GM12892 (cell line): ENCODE results near the gene CASP3. TPM values are rescaled to one million over a fixed set of nuclear protein-coding genes. Genes with fewer than 3 reads are reported as not detected.
A peak's percentile ranks its signal among the peaks of the same experiment; 100 is the strongest.

Experiments
- DNase-seq: peaks from one replicate; pipeline ENCODE4 v3.0.0; 2011; ENCODE audit not compliant: insufficient read length
- FAIRE-seq: peaks from 2 replicates; lab custom pipeline; 2011; peaks lifted over from hg19 to GRCh38; lab: Jason Lieb, UNC
- POLR2A ChIP-seq: IDR thresholded peaks from 2 replicates; pipeline ENCODE4 v1.6.1; 2011; ENCODE audit warnings: low read depth, low read length, control low read depth
- POLR2AphosphoS5 ChIP-seq: IDR thresholded peaks from 2 replicates; pipeline ENCODE4 v1.6.1; 2011; ENCODE audit warnings: low read depth, low read length, control low read depth
- TAF1 ChIP-seq: IDR thresholded peaks from 2 replicates; pipeline ENCODE4 v1.6.1; 2011; ENCODE audit warnings: low read depth, mild to moderate bottlenecking, control low read depth, low read length, borderline replicate concordance
- polyA plus RNA-seq: library from polyadenylated mRNA; unstranded; fragments of >200 nt; gene quantifications from one replicate; pipeline ENCODE4 v1.2.1, GENCODE V29; 2012; ENCODE audit warnings: missing spikeins, inconsistent platforms; ENCODE audit not compliant: missing spikeins

The CASP3 gene
- 48.9 TPM for polyA plus RNA-seq

GRCh38 chr4:184649026-184649970 lies at the start of gene CASP3, which contains the start of gene PRIMPOL:
CASP3 (minus strand) TSS chr4:184649447; CDS start chr4:184638453, 10,994 bp downstream.
PRIMPOL (plus strand) TSS chr4:184649738; CDS start chr4:184657141, 7,403 bp downstream.
- TF ChIP-seq POLR2AphosphoS5 (peak; percentile 94), TAF1 (peak; percentile 95), POLR2A (peak; percentile 96)
- peak; percentile 95 for FAIRE-seq
- peak; percentile 69 for DNase-seq

GRCh38 chr4:184697956-184698355 lies 48.7 kb upstream of the CASP3 start:
- DNase-seq = no peak
- FAIRE-seq = no peak
- TF ChIP-seq POLR2A (no peak), POLR2AphosphoS5 (no peak), TAF1 (no peak)

- no peak for FAIRE-seq
- no peak for DNase-seq
- TF ChIP-seq POLR2A (no peak), POLR2AphosphoS5 (no peak), TAF1 (no peak)
These were observed 46.1 kb upstream of the CASP3 start for GRCh38 chr4:184695178-184695896.

GRCh38 chr4:184694412-184694956 lies 45.2 kb upstream of the CASP3 start:
- DNase-seq (no peak), FAIRE-seq (no peak)
- TF ChIP-seq POLR2AphosphoS5 = no peak
- no peak for TF ChIP-seq POLR2A
- no peak for TF ChIP-seq TAF1

- FAIRE-seq (peak; percentile 9), DNase-seq (no peak)
- TF ChIP-seq TAF1 = no peak
- TF ChIP-seq POLR2A = no peak
- TF ChIP-seq POLR2AphosphoS5 = no peak
These were observed 43.8 kb upstream of the CASP3 start for GRCh38 chr4:184693056-184693455.

GRCh38 chr4:184689681-184690080 lies 40.4 kb upstream of the CASP3 start:
- DNase-seq (no peak), FAIRE-seq (no peak)
- no peak for TF ChIP-seq POLR2AphosphoS5
- no peak for TF ChIP-seq POLR2A
- no peak for TF ChIP-seq TAF1

GRCh38 chr4:184688447-184688846 lies 39.2 kb upstream of the CASP3 start:
- no peak for FAIRE-seq
- DNase-seq = no peak
- no peak for TF ChIP-seq POLR2A
- TF ChIP-seq POLR2AphosphoS5 = no peak
- TF ChIP-seq TAF1 = no peak

GRCh38 chr4:184688005-184688404 lies 38.8 kb upstream of the CASP3 start:
- DNase-seq = no peak
- TF ChIP-seq POLR2AphosphoS5 (no peak), POLR2A (no peak), TAF1 (no peak)
- FAIRE-seq = no peak

- DNase-seq = no peak
- no peak for FAIRE-seq
These were observed 35.4 kb upstream of the CASP3 start for GRCh38 chr4:184684491-184685189.

GRCh38 chr4:184681916-184682315 lies 32.7 kb upstream of the CASP3 start:
- no peak for TF ChIP-seq POLR2AphosphoS5
- TF ChIP-seq TAF1 = no peak
- no peak for TF ChIP-seq POLR2A
- DNase-seq (no peak), FAIRE-seq (no peak)

More at GRCh38 chr4:184684491-184685189, 35.4 kb upstream of the CASP3 start:
- TF ChIP-seq POLR2A = no peak
- no peak for TF ChIP-seq POLR2AphosphoS5
- no peak for TF ChIP-seq TAF1

- DNase-seq (no peak), FAIRE-seq (no peak)
- TF ChIP-seq POLR2A (no peak), POLR2AphosphoS5 (no peak), TAF1 (no peak)
These were observed 31.5 kb upstream of the CASP3 start for GRCh38 chr4:184680698-184681097.
